HG02973 (cell line): ENCODE measurements around the gene RABAC1.
"Not testable (repeated sequence)": the region's sequence is repeated elsewhere in the genome, so short reads cannot be mapped to it uniquely, and the experiment has no call there.

Source experiments
- ATAC-seq: cut with Tn5 transposase; IDR thresholded peaks from one replicate; pipeline ENCODE4 v1.9.1; 2021; ENCODE audit warnings: moderate library complexity; ENCODE audit not compliant: unreplicated experiment

Gene RABAC1

GRCh38 chr19:41947091-41947490 lies 12.0 kb downstream of the RABAC1 start:
- no peak for ATAC-seq

- ATAC-seq: peak; percentile 85
Measured at GRCh38 chr19:41945135-41945766, 13.9 kb downstream of the RABAC1 start.

- no peak for ATAC-seq
Measured at GRCh38 chr19:41944336-41944735, 14.8 kb downstream of the RABAC1 start.

- no peak for ATAC-seq
Measured at GRCh38 chr19:41941410-41942202, 17.5 kb downstream of the RABAC1 start.

- no peak for ATAC-seq
Measured at GRCh38 chr19:41940731-41941409, 18.3 kb downstream of the RABAC1 start.

DNA sequence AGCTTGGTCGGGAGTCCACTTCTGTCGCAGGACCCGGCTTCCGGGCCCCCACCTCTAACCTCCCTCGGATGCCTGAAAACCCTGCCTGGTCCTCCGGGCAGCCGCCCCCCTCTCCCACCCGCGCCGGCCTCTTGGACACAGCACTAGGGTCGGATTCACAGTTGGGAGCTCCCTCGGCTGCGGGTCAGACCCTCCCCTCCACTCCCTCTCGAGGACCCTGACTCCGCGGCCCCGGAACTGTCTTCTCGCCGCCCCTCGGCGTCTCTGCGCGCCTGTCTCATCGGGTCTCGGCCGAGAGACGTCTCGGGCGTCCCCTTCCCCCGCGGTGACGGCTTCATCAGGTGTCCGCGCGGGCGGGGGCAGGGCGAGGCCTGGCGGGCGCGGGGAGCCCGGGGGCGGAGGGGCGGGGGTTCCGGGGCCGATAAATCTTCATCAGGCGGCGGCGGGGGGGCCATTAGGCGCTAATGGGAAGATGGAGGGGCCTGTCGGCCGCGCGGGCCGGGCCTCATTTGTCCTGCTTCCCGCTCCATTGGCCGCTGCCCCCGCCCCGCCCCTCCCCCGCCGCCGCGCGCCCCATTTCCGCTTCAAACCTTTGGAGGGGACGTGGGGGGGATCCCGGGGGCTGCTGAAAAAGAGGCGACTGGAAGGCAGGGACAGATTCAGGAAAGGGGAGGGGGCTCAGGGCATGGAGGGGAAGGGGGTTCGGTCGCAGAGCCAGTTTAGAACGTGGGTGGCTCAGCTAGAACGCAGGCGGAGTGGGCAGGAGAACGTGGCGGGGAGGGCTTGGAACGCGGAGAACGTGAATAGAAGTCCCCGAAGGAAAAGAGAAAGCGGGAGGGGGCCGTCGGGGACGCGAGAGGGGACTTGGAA lies 19.0 kb downstream of the RABAC1 start:
- ATAC-seq: no peak

GRCh38 chr19:41939209-41939608 lies 19.9 kb downstream of the RABAC1 start:
- not testable (repeated sequence) for ATAC-seq

- no peak for ATAC-seq
Measured at GRCh38 chr19:41937525-41938468, 21.3 kb downstream of the RABAC1 start.

GRCh38 chr19:41936961-41937360 lies 22.2 kb downstream of the RABAC1 start:
- no peak for ATAC-seq

- no peak for ATAC-seq
Measured at GRCh38 chr19:41936416-41936850, 22.7 kb downstream of the RABAC1 start.

- no peak for ATAC-seq
Measured at GRCh38 chr19:41935760-41936415, 23.2 kb downstream of the RABAC1 start.

DNA sequence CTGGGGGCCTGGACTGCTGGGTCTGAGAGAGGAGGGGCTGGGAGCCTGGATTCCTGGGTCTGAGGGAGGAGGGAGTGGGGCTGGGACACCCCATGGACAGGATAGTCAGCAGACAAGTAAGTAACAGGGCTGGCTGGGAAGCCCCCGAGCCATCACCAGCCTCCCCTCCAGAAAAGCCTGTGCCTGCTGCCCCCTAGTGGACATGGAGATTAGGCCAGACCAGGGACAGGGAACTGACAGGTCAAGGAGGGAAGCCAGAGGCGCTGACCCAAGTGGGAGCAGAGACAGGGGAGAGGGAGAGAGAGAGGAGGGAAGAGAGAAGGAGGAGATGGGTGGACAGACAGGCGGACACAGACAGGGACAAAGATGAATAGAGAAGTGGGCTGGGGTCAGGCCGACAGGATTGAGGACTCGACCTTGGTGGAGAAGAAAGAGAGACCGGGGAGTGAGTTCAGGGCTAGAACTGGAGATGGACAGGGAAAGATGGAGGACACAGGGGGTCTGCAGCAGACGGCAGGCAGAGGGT lies 24.2 kb downstream of the RABAC1 start:
- ATAC-seq: no peak

DNA sequence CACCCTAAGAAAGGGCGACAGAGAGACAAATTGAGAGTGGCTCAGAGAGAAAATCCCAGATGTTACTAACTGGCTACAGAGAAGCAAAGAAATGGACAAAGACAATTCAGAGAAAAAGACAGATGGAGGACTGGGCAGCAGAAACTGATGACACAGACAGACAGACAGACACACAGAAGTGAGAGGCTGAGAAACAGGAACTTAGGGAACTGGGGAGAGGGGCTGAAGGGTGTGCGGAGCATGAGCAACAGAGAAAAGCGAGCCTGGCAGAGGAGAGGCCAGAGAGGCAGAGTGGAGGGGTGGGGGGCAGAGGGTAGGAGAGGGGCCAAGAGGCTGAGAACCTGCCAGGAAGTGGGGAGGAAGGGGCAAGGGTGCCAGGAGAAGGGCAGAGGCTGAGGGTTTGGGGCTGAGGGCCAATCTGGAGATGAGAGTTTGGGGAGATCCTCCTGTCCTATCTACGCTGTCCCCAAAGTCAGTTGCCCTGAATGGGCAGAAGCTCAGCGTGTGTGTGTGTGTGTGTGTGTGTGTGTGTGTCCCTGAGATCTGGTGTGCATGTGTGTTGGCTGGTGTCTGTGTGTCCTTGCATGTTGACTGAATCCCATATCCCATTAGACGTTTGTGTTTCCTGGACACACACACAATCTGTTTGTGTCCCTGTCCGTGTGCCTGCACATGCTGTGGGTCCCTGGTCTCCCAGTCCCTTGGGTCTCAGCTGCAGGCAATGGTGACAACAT lies 25.3 kb downstream of the RABAC1 start:
- no peak for ATAC-seq

- no peak for ATAC-seq
Measured at GRCh38 chr19:41932720-41933332, 26.3 kb downstream of the RABAC1 start.

DNA sequence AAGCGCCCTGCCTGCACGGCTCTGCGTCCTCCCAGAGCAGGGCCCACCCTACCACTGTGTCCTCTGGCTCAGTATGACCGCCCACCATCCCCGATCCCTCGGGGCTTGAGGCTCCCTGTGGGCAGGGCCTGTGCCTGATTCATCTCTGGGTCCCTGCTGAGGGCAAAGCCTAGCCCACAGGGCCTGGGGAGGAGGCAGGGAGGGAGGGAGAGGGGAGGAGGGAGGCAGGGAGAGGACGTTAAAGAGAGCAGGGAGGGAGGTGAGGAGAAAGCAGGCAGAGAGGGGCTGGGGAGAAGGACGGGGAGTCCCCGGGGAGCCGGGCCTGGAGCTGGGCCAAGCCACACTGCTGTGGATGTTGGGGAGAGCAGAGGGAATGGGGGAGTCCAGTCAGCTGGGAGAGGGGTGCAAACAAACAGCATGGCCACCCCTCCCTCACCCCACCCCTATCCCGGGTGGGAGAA lies 26.8 kb downstream of the RABAC1 start:
- ATAC-seq: no peak

DNA sequence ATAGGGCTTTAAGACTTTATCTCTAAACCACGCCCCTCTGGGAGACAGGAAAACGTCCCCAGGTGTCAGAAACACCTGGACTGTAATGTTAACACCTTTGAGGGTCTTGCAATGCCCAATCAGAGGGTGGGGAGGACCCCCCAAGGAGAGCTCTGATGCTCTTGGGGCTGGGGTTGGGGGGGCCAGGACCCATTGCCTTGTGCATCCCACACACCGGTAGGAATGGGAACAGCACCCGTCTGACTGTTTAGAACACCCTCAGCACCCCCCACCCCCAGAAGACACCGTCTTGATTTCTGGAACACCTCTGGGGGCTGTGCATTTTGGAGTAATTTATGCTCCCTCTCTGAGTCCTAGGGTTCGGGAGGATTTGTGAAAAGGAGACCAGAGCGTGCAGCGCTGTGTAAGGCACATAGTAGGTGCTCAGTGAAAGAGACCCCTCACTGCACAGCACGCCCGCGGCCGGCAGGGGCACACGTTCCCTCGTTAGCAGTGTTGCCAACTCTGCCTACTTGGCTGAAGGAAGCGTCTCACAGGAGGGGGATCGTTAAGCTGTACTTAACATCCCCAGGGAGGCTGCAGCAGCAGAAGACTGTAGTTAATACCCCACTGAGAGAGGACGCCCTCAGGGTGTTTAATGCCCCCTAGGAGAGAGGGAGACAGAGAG lies 28.1 kb downstream of the RABAC1 start:
- no peak for ATAC-seq

GRCh38 chr19:41930322-41930722 lies 28.8 kb downstream of the RABAC1 start:
- no peak for ATAC-seq
